ENCODE results near the gene WNK2.

WNK2 gene

DNA sequence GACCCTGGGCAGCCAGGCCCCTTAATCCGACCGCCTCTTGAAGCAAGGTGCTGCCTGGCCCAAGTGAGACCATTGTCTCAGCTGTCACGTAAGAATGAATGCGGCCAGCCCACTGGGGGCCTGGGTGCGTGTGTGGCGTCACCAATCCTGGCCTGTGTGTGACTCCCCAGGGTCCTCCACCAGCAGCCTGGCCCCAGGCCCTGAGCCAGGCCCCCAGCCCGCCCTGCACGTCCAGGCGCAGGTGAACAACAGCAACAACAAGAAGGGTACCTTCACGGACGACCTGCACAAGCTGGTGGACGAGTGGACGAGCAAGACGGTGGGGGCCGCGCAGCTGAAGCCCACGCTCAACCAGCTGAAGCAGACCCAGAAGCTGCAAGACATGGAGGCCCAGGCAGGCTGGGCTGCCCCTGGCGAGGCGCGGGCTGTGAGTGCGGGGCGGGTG is 124.2 kb downstream of the WNK2 start:
- TF ChIP-seq, protein P1, sequence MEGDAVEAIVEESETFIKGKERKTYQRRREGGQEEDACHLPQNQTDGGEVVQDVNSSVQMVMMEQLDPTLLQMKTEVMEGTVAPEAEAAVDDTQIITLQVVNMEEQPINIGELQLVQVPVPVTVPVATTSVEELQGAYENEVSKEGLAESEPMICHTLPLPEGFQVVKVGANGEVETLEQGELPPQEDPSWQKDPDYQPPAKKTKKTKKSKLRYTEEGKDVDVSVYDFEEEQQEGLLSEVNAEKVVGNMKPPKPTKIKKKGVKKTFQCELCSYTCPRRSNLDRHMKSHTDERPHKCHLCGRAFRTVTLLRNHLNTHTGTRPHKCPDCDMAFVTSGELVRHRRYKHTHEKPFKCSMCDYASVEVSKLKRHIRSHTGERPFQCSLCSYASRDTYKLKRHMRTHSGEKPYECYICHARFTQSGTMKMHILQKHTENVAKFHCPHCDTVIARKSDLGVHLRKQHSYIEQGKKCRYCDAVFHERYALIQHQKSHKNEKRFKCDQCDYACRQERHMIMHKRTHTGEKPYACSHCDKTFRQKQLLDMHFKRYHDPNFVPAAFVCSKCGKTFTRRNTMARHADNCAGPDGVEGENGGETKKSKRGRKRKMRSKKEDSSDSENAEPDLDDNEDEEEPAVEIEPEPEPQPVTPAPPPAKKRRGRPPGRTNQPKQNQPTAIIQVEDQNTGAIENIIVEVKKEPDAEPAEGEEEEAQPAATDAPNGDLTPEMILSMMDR (IDR thresholded peaks at IDR 0.05; ENCODE audit: low read depth, low read length): no peak
- no peak for DNase-seq
- Histone ChIP-seq H3K27me3 (no peaks in the 10 kb centered on the region), H3K36me3 (no peaks in the 10 kb centered on the region), H3K4me3 (ENCODE audit: low read depth, low read length) (no peak overlapping the region), H3K4me1 (no peaks in the 10 kb centered on the region), H3K9me3 (no peaks in the 10 kb centered on the region)

DNA sequence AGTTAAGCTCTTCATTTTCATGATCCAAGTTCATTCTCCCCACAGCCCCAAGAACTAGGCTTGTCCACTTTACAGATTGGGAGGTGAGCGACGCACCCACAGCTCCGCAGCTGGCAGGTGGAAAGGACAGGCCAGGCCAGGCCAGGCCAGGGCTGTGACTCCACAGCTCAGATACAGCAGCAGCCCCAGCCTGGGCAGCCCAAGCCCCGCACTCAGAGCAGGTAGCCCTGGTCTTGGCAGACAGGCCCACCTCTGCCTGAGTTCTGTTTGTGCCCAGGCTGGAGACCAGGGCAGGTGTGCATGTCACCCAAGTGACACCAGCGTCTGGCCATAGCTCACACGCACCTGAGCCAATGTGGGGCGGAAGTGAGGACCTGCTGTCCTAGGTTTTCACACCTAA is 124.7 kb downstream of the WNK2 start:
- H3K36me3 ChIP-seq: no peaks in the 10 kb centered on the region
- no peaks in the 10 kb centered on the region for H3K9me3 ChIP-seq
- TF ChIP-seq, protein P1 (IDR thresholded peaks at IDR 0.05; ENCODE audit: low read depth, low read length): no peak
- no peaks in the 10 kb centered on the region for H3K27me3 ChIP-seq
- no peak for DNase-seq
- no peaks in the 10 kb centered on the region for H3K4me1 ChIP-seq
- no peak overlapping the region for H3K4me3 ChIP-seq (ENCODE audit: low read depth, low read length)

DNA sequence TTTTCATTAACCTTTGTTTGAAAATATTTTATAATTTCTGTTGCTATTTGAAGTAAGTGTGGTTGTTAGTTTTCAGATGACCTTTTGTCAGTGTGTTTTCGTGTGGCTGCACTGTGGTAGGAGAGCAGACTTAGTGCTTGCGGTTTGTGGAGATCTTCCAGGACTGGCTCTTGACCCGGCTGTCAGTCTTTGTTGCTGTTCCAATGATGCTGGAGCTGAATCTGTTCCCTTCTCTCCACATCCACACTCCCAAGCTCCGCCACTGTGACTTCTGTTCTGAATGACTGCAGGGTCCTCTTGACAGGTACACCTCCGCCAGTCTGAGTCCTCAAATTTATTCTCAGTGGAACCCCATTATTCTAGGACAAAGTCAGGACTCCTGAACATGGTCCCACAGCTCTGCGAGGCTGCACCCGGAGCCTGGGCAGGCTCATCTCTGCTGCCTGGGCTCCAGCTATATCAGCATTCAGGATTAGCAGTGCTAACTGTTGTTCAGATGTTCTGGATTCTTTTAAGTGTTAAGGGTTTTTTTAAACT is 126.0 kb downstream of the WNK2 start:
- TF ChIP-seq, protein P1 (IDR thresholded peaks at IDR 0.05; ENCODE audit: low read depth, low read length): no peak
- Histone ChIP-seq H3K27me3 (no peaks in the 10 kb centered on the region), H3K4me1 (no peaks in the 10 kb centered on the region), H3K36me3 (no peaks in the 10 kb centered on the region), H3K4me3 (ENCODE audit: low read depth, low read length) (no peak overlapping the region), H3K9me3 (no peaks in the 10 kb centered on the region)
- DNase-seq: no peak

DNA sequence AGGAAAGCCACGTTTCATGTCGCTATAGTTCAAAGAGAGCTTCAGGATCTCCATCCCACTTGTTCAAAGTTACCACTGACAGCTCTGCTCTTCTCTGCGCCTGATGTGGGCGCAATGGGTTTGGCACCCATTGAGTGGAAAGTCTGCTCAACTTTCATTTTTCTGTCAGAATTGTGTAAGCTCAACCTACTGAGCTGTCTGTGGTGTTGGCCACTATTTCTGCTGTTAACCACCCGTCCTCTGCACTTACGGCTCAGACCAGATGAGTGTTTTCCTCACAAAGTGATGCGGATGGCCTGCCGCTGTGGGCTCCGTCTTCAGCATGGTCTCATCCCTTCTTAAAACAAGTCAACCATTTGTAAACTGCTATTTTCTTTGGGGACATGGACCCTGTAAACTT is 131.2 kb downstream of the WNK2 start:
- TF ChIP-seq, protein P1 (IDR thresholded peaks at IDR 0.05; ENCODE audit: low read depth, low read length): no peak
- Histone ChIP-seq H3K4me3 (ENCODE audit: low read depth, low read length) (no peak overlapping the region), H3K36me3 (no peaks in the 10 kb centered on the region), H3K27me3 (no peaks in the 10 kb centered on the region), H3K9me3 (no peaks in the 10 kb centered on the region; the same call in 1 of the 2 replicates), H3K4me1 (no peaks in the 10 kb centered on the region)
- DNase-seq: no peak

DNA sequence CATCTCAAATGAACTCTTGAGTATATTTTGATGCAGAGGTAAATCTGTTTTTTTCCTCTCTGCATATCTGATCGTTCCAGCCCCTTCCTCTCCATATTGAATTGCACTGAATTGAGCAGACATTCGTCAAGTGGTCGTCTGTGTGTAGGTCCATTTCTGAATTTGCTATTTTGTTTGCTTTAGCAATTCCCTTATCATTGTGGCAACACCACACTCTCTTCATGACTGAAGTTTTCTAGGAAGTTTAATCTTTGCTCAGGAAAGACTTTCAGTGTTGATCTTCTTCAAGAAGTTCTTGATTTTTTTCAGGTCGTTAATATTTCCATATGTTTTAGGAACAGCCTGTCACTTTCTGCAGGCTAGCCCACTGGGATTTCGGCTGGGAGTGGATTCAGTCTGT is 132.0 kb downstream of the WNK2 start:
- H3K4me3 ChIP-seq (ENCODE audit: low read depth, low read length): no peak overlapping the region
- TF ChIP-seq, protein P1 (IDR thresholded peaks at IDR 0.05; ENCODE audit: low read depth, low read length): no peak
- no peaks in the 10 kb centered on the region for H3K36me3 ChIP-seq
- no peak for DNase-seq
- no peaks in the 10 kb centered on the region; the same call in 1 of the 2 replicates for H3K9me3 ChIP-seq
- H3K27me3 ChIP-seq: no peaks in the 10 kb centered on the region
- H3K4me1 ChIP-seq: no peaks in the 10 kb centered on the region

DNA sequence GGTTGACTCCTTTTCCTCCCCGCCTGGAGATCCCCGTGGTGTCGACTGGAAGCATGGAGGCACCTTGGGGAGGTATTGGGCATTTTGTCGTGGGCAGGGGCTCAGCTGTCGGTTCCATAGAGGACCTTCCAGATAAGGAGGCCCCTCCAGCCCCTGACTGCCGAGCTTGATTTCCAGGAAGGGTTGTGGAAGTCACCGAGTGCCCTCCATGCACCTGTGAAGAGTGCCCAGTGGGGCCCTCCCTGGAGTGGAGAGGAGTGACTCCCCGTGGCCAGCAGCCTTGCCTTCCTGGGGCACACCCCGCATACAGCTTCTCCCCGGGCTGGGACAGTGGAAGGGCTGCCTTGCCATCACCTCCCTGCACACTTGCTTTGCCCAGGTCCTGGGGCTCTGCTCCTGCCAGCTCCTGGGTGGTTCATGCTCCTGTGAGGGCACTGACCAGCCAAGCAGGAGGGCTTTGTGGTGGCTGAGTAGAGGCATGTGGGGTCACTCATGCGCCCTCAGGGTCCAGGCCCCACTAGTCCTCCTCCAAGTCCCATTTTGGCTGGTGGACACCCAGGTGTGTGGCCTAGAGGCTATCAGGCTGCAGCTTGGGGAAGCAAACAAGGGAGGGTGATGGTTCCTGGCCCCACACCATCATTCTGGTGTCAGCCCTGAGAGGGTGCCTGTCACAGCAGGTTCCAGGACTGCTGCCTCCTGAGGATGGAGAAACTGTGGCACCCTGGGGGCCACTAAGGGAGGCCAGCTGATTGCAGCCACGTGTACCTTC is 133.0 kb downstream of the WNK2 start:
- no peak for DNase-seq
- TF ChIP-seq, protein P1 (IDR thresholded peaks at IDR 0.05; ENCODE audit: low read depth, low read length): no peak
- H3K9me3 ChIP-seq: no peaks in the 10 kb centered on the region; the same call in 1 of the 2 replicates
- H3K4me1 ChIP-seq: no peaks in the 10 kb centered on the region
- H3K4me3 ChIP-seq (ENCODE audit: low read depth, low read length): no peak overlapping the region
- H3K27me3 ChIP-seq: no peaks in the 10 kb centered on the region
- H3K36me3 ChIP-seq: no peaks in the 10 kb centered on the region
